ENCODE results near the gene SNAP47.

The SNAP47 gene

GRCh38 chr1:227749225-227749624, 14.0 kb downstream of the SNAP47 start:
- DNase-seq (ENCODE audit: low read depth): no peak

GRCh38 chr1:227749916-227750710, 14.9 kb downstream of the SNAP47 start:
- DNase-seq (ENCODE audit: low read depth): no peak

- DNase-seq (ENCODE audit: low read depth): no peak
These were observed 18.9 kb downstream of the SNAP47 start for GRCh38 chr1:227753999-227754711.

- DNase-seq (ENCODE audit: low read depth): no peak
These were observed 19.7 kb downstream of the SNAP47 start for GRCh38 chr1:227754958-227755357.

GRCh38 chr1:227756172-227756959, 21.1 kb downstream of the SNAP47 start:
- DNase-seq (ENCODE audit: low read depth): no peak

- no peak for DNase-seq (ENCODE audit: low read depth)
These were observed 22.5 kb downstream of the SNAP47 start for GRCh38 chr1:227757781-227758180.

GRCh38 chr1:227758366-227758765, 23.1 kb downstream of the SNAP47 start:
- DNase-seq (ENCODE audit: low read depth): no peak

GRCh38 chr1:227759341-227760300, 24.4 kb downstream of the SNAP47 start:
- DNase-seq (ENCODE audit: low read depth): no peak

- no peak for DNase-seq (ENCODE audit: low read depth)
These were observed 25.1 kb downstream of the SNAP47 start for GRCh38 chr1:227760377-227760776.

- DNase-seq (ENCODE audit: low read depth): no peak
These were observed 26.5 kb downstream of the SNAP47 start for GRCh38 chr1:227761621-227762230.

- DNase-seq (ENCODE audit: low read depth): peak; percentile 81
These were observed 27.1 kb downstream of the SNAP47 start for GRCh38 chr1:227762231-227762911.

GRCh38 chr1:227763246-227764018, 28.2 kb downstream of the SNAP47 start:
- DNase-seq (ENCODE audit: low read depth): no peak

GRCh38 chr1:227764019-227764391, 28.8 kb downstream of the SNAP47 start:
- DNase-seq (ENCODE audit: low read depth): no peak

GRCh38 chr1:227765261-227766014, 30.2 kb downstream of the SNAP47 start:
- no peak for DNase-seq (ENCODE audit: low read depth)

GRCh38 chr1:227766015-227766634, 30.9 kb downstream of the SNAP47 start:
- peak; percentile 62 for DNase-seq (ENCODE audit: low read depth)

- DNase-seq (ENCODE audit: low read depth): no peak
These were observed 31.5 kb downstream of the SNAP47 start for GRCh38 chr1:227766653-227767277.

- no peak for DNase-seq (ENCODE audit: low read depth)
These were observed 32.3 kb downstream of the SNAP47 start for GRCh38 chr1:227767401-227768124.

- no peak for DNase-seq (ENCODE audit: low read depth)
These were observed 32.8 kb downstream of the SNAP47 start for GRCh38 chr1:227768125-227768439.
